HG02938 (cell line): Measurements from ENCODE around the gene CAVIN4.

Experiments
- ATAC-seq: cut with Tn5 transposase; IDR thresholded peaks from one replicate; pipeline ENCODE4 v1.9.1; 2021; ENCODE audit warnings: mild to moderate bottlenecking, moderate library complexity; ENCODE audit not compliant: unreplicated experiment

CAVIN4 gene

GRCh38 chr9:100590481-100590880, 12.6 kb downstream of the CAVIN4 start:
- no peak for ATAC-seq

- no peak for ATAC-seq
Observed at GRCh38 chr9:100591139-100591538, 13.3 kb downstream of the CAVIN4 start.

DNA sequence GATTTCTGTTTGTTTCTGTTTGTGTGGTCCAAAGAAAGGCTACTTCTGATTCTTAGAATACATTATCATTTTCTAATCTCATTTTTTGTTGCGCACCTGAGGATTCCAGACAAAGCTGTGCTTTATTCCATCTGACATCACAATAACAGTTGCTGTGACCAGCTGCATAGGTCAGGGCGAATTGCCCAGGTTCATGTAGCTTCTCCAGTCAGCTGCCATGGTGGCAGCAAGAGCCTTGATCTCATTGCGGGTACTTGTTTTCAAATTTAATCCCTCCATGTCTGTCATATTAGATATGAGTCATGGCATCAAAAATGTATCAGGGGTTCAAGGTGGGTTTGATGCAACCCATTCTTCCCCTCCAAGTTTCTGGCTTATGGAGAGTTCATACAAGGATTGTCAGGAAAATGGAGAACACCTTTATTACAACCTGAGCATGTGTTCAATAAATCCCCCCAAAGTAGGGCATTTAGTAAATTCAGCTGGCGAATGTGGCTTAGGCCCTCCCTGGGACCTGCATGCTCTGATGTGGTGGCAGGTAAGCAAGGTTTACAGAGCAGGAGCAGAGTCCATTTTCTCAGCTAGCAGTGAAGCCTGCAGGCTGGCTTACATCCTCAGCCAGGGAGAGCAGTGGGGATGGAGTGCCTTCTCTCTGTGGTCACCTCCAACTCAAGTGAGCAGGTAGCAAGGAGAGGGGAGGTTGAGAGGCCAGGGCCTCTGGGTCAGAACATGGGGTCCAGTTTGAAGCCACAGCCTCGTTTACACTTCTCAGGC, 13.9 kb downstream of the CAVIN4 start:
- no peak for ATAC-seq

- ATAC-seq: no peak
Observed at GRCh38 chr9:100595391-100596199, 17.7 kb downstream of the CAVIN4 start.

GRCh38 chr9:100597236-100597635, 19.4 kb downstream of the CAVIN4 start:
- ATAC-seq: no peak

DNA sequence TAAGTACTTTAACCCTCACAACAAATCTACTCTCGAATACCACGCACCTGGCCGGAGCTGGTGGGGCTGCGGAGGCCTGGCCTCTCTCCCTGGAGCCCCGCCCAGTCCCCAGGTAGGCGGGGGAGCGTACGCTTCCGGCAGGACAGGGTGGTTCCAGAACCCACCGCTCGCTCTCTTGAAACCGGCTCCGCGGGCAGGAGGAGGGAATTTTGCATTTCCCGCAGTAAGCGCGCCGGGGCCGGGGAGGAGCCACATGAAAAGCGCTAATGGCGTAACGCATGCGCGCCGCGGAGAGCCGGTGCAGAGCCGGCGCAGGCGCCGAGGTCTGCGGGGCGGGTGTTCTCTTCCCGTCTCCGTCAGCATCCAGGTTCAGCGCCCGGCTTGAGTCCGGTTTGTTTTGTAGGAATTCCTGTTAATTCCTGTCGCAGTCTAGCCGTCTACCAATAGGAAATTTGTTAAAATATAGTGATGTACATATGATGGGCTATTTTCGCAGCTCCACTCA, 20.8 kb downstream of the CAVIN4 start:
- ATAC-seq: peak; percentile 67

GRCh38 chr9:100600521-100601079, 22.7 kb downstream of the CAVIN4 start:
- no peak for ATAC-seq

- ATAC-seq: peak; percentile 56
Observed at GRCh38 chr9:100601216-100601615, 23.3 kb downstream of the CAVIN4 start.

DNA sequence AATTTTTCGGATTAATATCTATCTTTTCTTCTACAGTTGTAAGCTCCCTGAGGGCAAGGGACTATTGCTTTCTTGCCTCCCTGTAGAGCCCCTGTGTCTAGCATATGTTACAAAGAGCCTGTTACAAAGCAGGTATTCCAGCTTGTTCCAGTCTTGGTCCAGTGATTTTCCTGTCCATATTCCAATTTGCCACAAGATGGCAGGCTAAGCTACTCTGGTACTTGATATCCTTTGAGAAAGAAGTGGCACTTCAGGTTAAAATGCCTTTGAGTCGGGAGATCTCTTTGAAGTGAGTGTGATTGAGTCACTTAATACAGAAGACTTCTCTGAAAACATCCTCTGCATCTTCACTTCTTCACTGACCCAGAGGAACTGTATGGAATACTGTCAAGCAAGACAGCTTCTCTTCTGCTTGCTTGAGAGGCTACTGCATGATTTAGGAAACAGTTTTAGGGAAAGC, 24.5 kb downstream of the CAVIN4 start:
- ATAC-seq: no peak

- no peak for ATAC-seq
Observed at GRCh38 chr9:100605405-100605804, 27.5 kb downstream of the CAVIN4 start.

DNA sequence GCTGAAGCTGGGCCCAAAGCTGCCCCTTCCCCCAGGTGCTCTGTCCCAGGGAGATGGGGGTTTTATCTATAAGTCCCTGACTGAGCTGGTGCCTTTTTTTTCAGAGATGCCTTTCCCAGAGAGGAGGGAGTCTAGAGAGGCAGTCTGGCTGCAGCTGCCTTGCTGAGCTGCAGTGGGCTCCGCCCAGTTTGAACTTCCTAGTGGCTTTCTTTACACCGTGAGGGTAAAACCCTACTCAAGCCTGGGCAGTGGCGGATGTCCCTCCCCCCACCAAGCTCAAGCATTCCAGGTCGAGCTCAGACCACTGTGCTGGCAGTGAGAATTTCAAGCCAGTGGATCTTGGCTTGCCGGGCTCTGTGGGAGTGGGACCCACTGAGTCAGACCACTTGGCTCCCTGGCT, 41.3 kb downstream of the CAVIN4 start:
- no peak for ATAC-seq

DNA sequence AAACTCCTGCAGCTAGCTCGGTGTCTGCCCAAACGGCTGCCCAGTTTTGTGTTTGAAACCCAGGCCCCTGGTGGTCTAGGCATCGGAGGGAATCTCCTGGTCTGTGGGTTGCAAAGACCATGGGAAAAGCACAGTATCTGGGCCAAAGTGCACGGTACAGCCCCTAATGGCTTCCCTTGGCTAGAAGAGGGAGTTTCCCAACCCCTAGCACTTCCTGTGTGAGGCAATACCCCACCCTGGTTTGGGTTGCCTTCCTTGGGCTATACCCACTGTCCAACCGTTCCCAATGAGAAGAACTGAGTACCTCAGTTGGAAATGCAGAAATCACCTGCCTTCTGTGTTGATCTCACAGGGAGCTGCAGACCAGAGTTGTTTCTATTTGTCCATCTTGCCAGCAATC, 41.8 kb downstream of the CAVIN4 start:
- ATAC-seq: no peak

GRCh38 chr9:100623969-100624368, 46.1 kb downstream of the CAVIN4 start:
- ATAC-seq: no peak

- no peak for ATAC-seq
Observed at GRCh38 chr9:100626949-100627348, 49.1 kb downstream of the CAVIN4 start.

DNA sequence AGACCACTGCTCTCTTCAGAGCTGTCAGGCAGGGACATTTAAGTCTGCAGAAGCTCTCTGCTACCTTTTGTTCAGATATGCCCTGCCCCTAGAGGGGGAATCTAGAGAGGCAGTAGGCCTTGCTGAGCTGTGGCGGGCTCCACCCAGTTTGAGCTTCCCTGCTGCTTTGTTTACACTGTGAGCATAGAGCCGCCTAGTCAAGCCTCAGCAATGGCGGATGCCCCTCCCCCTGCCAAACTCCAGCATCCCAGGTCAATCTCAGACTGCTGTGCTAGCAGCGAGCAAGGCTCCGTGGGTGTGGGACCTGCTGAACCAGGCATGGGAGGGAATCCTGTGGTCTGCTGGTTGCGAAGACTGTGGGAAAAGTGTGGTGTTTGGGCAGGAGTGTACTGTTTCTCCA, 59.9 kb downstream of the CAVIN4 start:
- ATAC-seq: no peak
